ENCODE measurements around the gene SRSF3.
"Not testable (repeated sequence)": the region's sequence is repeated elsewhere in the genome, so short reads cannot be mapped to it uniquely, and the experiment has no call there.

SRSF3 gene

GRCh38 chr6:36610956-36611336, 16.8 kb downstream of the SRSF3 start:
- Histone ChIP-seq H3K9ac (ENCODE audit: low read length in 5 of 5) (no peak overlapping the region), H3K4me3 (ENCODE audit: low read depth in 1 of 5, low read length in 5 of 5) (no peak overlapping the region), H3K36me3 (ENCODE audit: control insufficient read depth in 5 of 5, insufficient read depth in 5 of 5, low read length in 5 of 5) (peaks cover 9 to 66% (median 46%) of the 10 kb centered on the region in 5 donors), H3K27me3 (ENCODE audit: control insufficient read depth in 5 of 5, insufficient read depth in 4 of 5, low read length in 5 of 5) (no peaks in the 10 kb centered on the region), H3K27ac (ENCODE audit: low read depth, low read length) (peak overlapping the region; percentile 1), H3K4me1 (ENCODE audit: control insufficient read depth in 5 of 5, insufficient read depth in 5 of 5, low read length in 5 of 5) (peaks cover 0 to 20% (median 12%) of the 10 kb centered on the region in 5 donors), H3K9me3 (ENCODE audit: control insufficient read depth in 5 of 5, low read length in 5 of 5) (no peaks in the 10 kb centered on the region)

GRCh38 chr6:36611679-36612078, 17.5 kb downstream of the SRSF3 start:
- not testable (repeated sequence) for H3K27me3 ChIP-seq (ENCODE audit: control insufficient read depth in 5 of 5, insufficient read depth in 4 of 5, low read length in 5 of 5); H3K9ac ChIP-seq (ENCODE audit: low read length in 5 of 5); H3K4me3 ChIP-seq (ENCODE audit: low read depth in 1 of 5, low read length in 5 of 5); H3K9me3 ChIP-seq (ENCODE audit: control insufficient read depth in 5 of 5, low read length in 5 of 5)
- peak overlapping the region; percentile 1 for H3K27ac ChIP-seq (ENCODE audit: low read depth, low read length)
- H3K4me1 ChIP-seq (ENCODE audit: control insufficient read depth in 5 of 5, insufficient read depth in 5 of 5, low read length in 5 of 5) = peaks cover 0 to 20% (median 12%) of the 10 kb centered on the region in 5 donors
- peaks cover 9 to 63% (median 42%) of the 10 kb centered on the region in 5 donors for H3K36me3 ChIP-seq (ENCODE audit: control insufficient read depth in 5 of 5, insufficient read depth in 5 of 5, low read length in 5 of 5)

DNA sequence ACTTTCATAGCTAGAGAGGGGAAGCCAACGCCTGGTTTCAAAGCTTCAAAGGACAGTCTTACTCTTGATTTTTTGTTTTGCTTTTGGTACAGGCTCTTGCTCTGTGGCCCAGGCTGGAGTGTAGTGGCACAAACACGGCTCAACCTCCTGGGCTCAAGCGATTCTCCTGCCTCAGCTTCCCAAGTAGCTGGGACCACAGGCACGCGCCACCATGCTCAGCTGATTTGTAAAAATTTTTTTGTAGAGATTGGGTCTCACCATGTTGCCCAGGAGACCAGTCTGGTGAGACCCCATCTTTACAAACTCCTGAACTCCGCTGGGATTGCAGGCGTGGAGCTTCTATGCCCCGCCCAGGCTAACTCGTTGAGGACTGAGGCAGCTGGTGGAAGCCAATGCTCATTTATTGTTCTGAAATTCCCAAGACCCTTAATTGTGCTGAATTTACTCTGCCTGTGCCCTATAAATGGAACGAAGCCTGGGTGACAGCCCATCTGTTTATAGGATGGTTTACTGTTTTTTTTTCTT, 18.0 kb downstream of the SRSF3 start:
- no peak overlapping the region for H3K9ac ChIP-seq (ENCODE audit: low read length in 5 of 5)
- H3K4me1 ChIP-seq (ENCODE audit: control insufficient read depth in 5 of 5, insufficient read depth in 5 of 5, low read length in 5 of 5) = peaks cover 0 to 22% (median 17%) of the 10 kb centered on the region in 5 donors
- H3K9me3 ChIP-seq (ENCODE audit: control insufficient read depth in 5 of 5, low read length in 5 of 5) = no peaks in the 10 kb centered on the region
- H3K27ac ChIP-seq (ENCODE audit: low read depth, low read length) = no peak overlapping the region
- no peak overlapping the region for H3K4me3 ChIP-seq (ENCODE audit: low read depth in 1 of 5, low read length in 5 of 5)
- no peaks in the 10 kb centered on the region for H3K27me3 ChIP-seq (ENCODE audit: control insufficient read depth in 5 of 5, insufficient read depth in 4 of 5, low read length in 5 of 5)
- peaks cover 9 to 59% (median 39%) of the 10 kb centered on the region in 5 donors for H3K36me3 ChIP-seq (ENCODE audit: control insufficient read depth in 5 of 5, insufficient read depth in 5 of 5, low read length in 5 of 5)

DNA sequence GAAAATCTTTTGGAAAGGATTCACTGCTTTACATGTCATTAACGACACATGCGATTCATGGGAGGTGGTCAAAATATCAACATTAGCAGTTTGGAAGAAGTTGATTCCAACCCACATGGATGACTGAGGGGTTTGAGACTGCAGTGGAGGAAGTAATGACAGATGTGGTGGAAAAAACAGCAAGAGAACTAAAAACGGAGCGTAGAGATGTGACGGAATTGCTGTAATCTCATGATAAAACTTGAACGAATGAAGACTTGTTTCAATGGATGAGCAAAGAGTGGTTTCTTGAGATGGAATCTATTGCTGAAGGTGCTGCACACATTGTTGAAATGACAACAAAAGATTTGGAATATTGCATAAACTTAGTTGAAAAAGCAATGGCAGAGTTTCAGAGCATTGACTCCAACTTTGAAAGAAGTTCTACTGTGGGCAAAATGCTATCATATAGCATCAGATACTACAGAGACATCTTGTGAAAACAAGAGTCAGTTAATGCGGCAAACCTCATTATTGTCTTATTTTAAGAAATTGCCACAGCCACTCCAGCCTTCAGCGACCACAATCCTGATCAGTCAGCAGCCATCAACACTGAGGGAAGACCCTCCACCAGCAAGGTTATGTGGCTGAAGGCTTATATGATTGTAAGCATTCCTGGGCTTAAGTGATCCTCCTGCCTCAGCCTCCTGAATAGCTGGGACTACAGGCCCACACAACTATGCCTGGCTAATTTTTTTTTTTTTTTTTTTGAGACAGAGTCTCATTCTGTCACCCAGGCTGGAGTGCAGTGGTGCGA, 19.2 kb downstream of the SRSF3 start:
- Histone ChIP-seq H3K4me1 (ENCODE audit: control insufficient read depth in 5 of 5, insufficient read depth in 5 of 5, low read length in 5 of 5) (peaks cover 0 to 20% (median 13%) of the 10 kb centered on the region in 5 donors), H3K36me3 (ENCODE audit: control insufficient read depth in 5 of 5, insufficient read depth in 5 of 5, low read length in 5 of 5) (peaks cover 4 to 47% (median 27%) of the 10 kb centered on the region in 5 donors), H3K27ac (ENCODE audit: low read depth, low read length) (no peak overlapping the region), H3K9me3 (ENCODE audit: control insufficient read depth in 5 of 5, low read length in 5 of 5) (no peaks in the 10 kb centered on the region), H3K4me3 (ENCODE audit: low read depth in 1 of 5, low read length in 5 of 5) (no peak overlapping the region), H3K9ac (ENCODE audit: low read length in 5 of 5) (no peak overlapping the region), H3K27me3 (ENCODE audit: control insufficient read depth in 5 of 5, insufficient read depth in 4 of 5, low read length in 5 of 5) (no peaks in the 10 kb centered on the region)

DNA sequence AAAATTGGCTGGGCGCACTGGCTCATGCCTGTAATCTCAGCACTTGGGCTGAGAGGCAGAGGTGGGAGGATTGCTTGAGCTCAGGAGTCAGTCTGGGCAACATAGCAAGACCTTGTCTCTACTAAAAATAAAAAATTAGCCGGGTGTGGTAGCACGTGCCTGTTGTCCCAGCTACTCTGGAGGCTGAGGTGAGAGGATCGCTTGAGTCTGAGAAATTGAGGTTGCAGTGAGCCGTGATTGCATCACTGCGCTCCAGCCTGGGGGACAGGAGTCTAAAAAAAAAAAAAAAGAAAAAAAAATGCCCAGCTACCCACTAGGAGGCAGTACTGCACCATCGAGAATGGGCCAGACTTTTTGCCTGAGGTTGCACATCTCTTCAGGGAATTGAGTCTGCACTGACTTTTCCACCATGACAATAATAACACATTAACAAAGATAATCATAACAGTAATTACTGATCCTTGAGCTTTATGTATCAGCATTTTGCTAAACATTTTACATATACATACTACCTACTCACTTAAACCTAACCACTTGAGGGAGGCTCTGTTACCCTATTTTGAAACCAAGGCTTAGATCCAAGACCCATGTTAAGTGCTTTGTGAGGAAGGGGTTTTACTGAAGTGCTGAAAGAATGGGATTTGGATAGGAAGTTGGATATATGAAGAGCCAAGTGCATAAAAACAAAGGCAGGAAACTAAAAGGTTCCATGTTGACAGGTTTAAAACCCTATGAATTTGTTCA, 21.0 kb downstream of the SRSF3 start:
- Histone ChIP-seq H3K36me3 (ENCODE audit: control insufficient read depth in 5 of 5, insufficient read depth in 5 of 5, low read length in 5 of 5) (peaks cover 4 to 36% (median 18%) of the 10 kb centered on the region in 5 donors), H3K27ac (ENCODE audit: low read depth, low read length) (no peak overlapping the region), H3K9ac (ENCODE audit: low read length in 5 of 5) (no peak overlapping the region), H3K4me3 (ENCODE audit: low read depth in 1 of 5, low read length in 5 of 5) (no peak overlapping the region), H3K9me3 (ENCODE audit: control insufficient read depth in 5 of 5, low read length in 5 of 5) (no peaks in the 10 kb centered on the region), H3K27me3 (ENCODE audit: control insufficient read depth in 5 of 5, insufficient read depth in 4 of 5, low read length in 5 of 5) (no peaks in the 10 kb centered on the region), H3K4me1 (ENCODE audit: control insufficient read depth in 5 of 5, insufficient read depth in 5 of 5, low read length in 5 of 5) (peaks cover 0 to 14% (median 11%) of the 10 kb centered on the region in 5 donors)

DNA sequence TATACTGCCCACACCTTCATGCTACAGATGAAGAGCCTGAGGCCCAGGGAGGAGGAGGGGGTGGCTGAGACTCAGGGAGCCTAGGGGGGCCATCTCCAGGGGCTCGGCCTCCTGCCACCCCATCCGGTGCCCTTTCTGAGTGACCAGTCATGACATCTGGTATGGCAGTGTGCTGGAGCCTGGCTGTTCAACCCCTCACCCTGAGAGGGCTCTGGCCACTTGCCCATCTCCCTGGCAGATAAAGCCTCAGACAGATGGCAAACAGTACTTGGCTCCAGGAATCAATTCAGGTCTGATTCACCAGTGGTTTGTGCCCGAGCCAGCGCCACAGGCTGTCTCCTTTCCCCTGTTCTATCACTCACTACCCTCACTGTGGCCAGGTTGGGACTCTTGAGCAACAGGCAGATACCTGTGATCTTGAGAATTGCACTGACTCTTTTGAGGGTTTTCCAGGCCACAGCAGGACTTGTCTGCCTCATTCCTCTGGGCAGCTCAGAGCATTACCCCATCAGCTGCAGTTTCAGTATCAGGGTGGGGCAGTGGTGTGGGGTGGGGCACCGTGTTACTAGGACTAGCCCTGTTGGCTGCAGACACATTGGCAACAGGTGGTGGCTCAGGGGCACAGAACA, 22.8 kb downstream of the SRSF3 start:
- H3K9me3 ChIP-seq (ENCODE audit: control insufficient read depth in 5 of 5, low read length in 5 of 5) = no peaks in the 10 kb centered on the region
- H3K4me1 ChIP-seq (ENCODE audit: control insufficient read depth in 5 of 5, insufficient read depth in 5 of 5, low read length in 5 of 5) = peaks cover 0 to 14% (median 11%) of the 10 kb centered on the region in 5 donors
- H3K36me3 ChIP-seq (ENCODE audit: control insufficient read depth in 5 of 5, insufficient read depth in 5 of 5, low read length in 5 of 5) = peaks cover 4 to 21% (median 7%) of the 10 kb centered on the region in 5 donors
- H3K4me3 ChIP-seq (ENCODE audit: low read depth in 1 of 5, low read length in 5 of 5) = no peak overlapping the region
- H3K27ac ChIP-seq (ENCODE audit: low read depth, low read length) = no peak overlapping the region
- H3K27me3 ChIP-seq (ENCODE audit: control insufficient read depth in 5 of 5, insufficient read depth in 4 of 5, low read length in 5 of 5) = no peaks in the 10 kb centered on the region
- no peak overlapping the region for H3K9ac ChIP-seq (ENCODE audit: low read length in 5 of 5)

DNA sequence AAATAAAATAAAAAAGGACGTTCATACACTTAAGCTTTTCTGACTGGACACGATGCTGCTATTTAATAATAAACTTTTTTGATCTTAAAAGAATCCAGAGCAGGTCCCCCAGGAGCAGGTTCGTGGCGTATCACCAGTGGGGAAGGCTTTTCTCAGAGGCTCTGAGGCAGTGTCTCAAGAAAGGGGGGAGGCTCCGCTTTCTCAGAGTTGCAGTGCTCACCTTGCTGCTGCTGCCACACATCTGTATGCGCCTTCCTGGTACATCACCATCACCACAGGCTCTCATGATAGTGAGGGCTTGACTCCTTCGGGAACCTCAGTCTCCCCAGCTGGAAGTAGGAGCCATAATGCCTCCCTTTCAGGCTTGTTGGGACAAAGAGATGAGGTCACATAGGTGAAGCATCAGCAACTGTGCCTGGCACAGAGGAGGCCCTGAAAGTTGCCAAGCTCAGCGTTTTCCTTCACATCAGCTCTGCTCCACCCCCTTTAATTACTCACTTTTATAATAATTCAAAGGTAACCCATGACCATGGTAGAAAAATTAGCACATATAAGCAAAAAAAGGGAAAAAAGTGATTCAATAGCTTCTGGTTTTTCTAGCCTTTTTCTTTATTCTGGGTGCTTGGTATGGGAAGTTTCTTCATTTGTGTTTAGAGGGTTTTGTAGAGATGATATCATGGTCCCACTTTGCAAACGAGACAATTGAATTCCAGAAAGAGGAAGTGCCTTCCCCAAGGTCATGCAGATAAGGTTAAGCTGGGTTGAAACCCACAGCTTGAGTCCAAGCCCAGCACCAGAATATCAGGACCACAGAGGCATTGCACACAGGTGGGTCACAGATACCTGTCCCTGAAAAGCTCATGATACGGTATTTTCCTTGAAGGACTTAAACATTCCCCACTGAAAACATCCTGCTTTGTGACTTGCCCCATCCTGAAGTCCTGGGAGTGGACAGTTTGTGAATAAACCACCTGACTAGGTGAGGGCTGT, 24.5 kb downstream of the SRSF3 start:
- Histone ChIP-seq H3K4me1 (ENCODE audit: control insufficient read depth in 5 of 5, insufficient read depth in 5 of 5, low read length in 5 of 5) (peaks cover 2 to 26% (median 23%) of the 10 kb centered on the region in 5 donors), H3K27ac (ENCODE audit: low read depth, low read length) (no peak overlapping the region), H3K27me3 (ENCODE audit: control insufficient read depth in 5 of 5, insufficient read depth in 4 of 5, low read length in 5 of 5) (no peaks in the 10 kb centered on the region), H3K36me3 (ENCODE audit: control insufficient read depth in 5 of 5, insufficient read depth in 5 of 5, low read length in 5 of 5) (peaks cover 0 to 4% (median 0%) of the 10 kb centered on the region in 5 donors), H3K4me3 (ENCODE audit: low read depth in 1 of 5, low read length in 5 of 5) (no peak overlapping the region), H3K9ac (ENCODE audit: low read length in 5 of 5) (no peak overlapping the region), H3K9me3 (ENCODE audit: control insufficient read depth in 5 of 5, low read length in 5 of 5) (no peaks in the 10 kb centered on the region)

DNA sequence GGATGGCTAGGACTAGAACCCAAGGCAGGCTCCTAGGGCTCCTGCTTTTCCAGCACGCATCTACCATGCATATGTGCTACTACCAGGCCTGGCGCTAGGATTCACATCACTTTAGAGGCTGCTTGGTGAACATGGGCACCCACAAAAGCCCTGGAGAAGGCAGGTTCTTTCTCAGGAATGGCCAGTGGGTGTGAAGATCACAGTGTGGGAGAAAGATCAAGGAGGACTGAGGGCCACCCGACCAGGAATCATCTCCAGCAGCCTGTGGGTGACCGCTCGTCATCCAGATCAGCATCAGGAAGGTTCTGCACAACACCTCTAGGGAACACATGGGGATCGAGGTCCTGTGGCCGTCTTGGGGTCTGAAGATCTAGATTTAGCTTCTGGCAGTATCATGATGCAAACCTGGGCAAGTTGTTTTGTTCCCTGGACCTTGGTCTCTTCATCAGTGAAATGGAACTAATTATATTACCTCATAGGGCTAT, 27.3 kb downstream of the SRSF3 start:
- H3K9ac ChIP-seq (ENCODE audit: low read length in 5 of 5) = no peak overlapping the region
- H3K4me1 ChIP-seq (ENCODE audit: control insufficient read depth in 5 of 5, insufficient read depth in 5 of 5, low read length in 5 of 5) = peaks cover 7 to 39% (median 32%) of the 10 kb centered on the region in 5 donors
- no peaks in the 10 kb centered on the region for H3K9me3 ChIP-seq (ENCODE audit: control insufficient read depth in 5 of 5, low read length in 5 of 5)
- peaks cover 0 to 4% (median 0%) of the 10 kb centered on the region in 5 donors for H3K36me3 ChIP-seq (ENCODE audit: control insufficient read depth in 5 of 5, insufficient read depth in 5 of 5, low read length in 5 of 5)
- no peaks in the 10 kb centered on the region for H3K27me3 ChIP-seq (ENCODE audit: control insufficient read depth in 5 of 5, insufficient read depth in 4 of 5, low read length in 5 of 5)
- H3K27ac ChIP-seq (ENCODE audit: low read depth, low read length) = no peak overlapping the region
- H3K4me3 ChIP-seq (ENCODE audit: low read depth in 1 of 5, low read length in 5 of 5) = no peak overlapping the region
